GM18873 (cell line): ENCODE data around the gene KRT76.

Source experiments
- ATAC-seq: cut with Tn5 transposase; IDR thresholded peaks from one replicate; pipeline ENCODE4 v1.9.1; 2021; ENCODE audit warnings: mild to moderate bottlenecking, moderate library complexity, moderate number of reproducible peaks; ENCODE audit not compliant: unreplicated experiment, low FRiP score

Gene KRT76

DNA sequence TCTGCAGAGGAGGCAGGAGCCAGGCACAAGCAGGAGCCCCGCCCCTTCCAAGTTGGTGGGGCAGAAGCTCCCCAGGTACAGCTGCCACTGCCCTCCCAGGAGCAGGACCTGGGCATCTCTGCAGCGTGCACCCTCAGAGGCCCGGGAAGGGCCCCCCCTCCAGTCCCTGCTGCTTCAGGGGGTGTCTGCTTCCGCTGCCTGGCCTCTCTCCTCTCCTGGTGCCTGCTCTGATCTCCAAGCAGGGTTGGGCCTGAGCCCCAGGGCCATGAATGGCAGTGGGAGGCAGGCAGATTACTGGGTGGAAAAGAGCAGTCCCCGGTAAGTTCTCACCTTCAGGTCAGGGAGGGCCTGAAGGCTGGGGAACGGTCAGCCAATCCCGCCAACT, 35.0 kb downstream of the KRT76 start:
- no peak for ATAC-seq

DNA sequence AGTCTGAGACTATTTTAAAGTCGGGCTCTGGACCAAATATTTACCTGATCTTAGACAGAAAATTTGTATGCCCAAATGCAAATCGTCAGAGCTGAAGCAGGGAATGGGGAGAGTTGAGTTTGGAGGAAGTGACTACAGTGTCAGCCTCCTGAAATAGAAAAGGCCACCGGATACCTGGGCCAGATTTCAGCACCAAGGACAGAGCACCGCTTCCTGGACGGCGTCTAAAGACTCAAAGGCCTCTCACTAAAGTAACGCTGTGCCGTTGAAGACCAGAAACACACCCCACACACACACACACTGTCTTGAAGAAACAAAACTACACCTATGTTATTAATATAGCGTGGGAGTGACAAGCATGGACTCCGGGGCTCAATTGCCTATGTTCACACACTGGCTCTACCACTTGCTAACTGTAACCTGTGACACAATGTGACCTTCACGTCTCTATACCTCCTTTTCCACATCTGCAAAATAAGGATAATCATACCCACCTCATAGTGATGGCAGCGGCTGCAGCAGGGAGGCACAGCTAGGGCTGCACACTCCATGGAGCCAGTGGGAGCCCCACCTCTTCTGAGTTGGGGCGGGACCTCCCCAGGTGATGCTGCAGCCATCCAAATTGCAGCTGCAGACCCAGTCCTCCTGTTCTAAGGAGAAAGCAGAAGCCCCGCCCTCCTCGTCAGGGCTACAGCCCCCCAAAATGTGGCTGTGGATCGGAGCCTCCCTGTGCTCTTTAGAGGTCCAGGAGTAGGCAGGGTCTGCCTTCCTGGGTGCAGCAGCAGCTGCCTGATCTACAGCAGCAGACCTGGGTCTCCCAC, 35.6 kb downstream of the KRT76 start:
- no peak for ATAC-seq

DNA sequence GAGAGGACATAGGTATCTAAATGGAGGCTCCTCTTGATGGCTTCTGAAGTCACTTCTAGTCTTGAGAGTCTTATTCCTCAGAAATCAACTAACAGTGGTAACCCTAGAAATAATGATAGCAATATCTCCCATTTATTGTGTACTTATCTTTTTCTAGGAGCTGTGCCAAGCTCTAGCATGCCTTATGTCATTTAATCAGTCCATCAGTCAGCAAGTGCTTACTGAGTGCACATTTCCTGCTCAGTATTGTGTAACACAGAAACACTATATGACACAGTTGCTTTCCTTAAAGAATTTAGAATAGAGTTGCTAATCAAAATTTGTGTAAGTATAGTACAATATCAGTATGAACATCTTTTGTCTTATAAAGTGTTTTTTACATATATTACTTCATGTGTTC, 36.6 kb downstream of the KRT76 start:
- ATAC-seq, result no peak

DNA sequence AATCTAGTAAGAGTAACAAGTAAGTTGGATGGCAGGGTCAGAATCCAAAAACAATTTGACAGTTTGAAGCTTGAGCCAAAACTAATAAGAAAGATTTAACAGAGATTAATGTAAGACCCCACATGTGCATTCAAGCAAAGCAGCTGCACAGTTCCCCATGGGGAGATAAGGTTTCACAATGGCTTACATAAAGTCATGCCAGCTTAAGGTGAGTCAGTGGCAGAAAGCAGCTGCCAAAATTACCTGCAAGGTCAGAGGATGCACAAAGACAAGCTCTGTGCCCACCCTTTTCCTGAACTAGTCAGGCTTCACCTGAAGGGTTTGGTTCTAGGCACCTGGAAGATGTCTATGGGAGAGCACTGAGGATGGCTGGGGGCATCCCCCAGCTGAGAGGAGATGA, 37.2 kb downstream of the KRT76 start:
- ATAC-seq, result no peak

DNA sequence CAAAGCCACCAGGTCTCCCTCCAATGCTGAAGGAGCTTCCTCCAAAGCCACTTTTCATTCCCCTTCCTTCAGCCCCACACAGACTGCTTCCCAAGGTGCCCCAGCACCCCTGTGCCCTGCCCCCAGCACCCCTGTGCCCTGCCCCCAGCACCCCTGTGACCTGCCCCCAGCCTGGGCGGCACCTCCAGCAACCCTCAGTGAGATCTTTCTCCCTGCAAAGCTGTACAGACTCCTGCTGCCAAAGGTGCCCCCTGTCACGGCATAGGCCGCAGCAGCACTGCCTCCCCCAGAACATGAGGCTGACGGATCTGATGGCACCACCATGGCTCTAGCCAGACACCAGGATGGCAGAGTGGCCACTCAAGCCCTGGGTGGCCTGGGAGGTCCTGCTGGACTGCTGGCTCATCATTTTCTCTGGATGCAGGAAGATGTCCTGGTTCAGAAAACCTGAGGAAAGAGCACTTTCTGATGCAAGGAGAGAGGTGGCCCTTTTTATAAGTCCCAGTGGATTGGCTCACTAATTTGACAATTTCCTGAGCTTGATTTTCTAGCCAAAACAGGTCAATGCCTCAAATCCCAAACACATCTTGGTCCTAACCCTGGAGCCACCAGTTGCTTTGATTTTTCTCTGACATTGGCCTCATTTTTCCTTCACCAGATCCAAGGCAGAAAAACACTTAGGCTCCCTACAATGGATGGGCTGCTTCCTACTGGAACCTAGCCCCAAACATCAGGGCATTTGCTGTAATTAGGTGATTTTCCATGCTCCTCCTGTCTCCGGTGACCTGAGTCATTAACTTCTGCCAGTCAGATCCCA, 41.1 kb downstream of the KRT76 start:
- ATAC-seq, result no peak

DNA sequence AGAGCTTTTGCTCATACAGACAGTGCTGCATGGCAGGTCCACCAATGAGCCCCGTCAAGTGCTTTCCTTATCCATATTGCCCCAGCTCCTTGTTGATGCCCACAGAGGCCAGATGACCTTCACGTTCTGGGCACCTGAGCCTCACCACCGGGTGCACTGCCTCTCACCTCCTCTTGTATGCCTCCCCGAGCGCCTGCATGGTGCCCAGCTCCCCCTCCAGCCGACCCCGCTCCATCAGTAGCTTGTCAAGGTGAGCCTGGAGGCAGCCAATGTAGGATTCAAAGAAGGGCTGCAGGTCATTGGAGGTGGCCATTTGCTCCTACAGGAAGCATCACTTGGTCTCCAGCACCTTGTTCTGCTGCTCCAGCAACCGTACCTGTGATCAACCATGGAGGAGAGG, 42.0 kb downstream of the KRT76 start:
- ATAC-seq, result no peak

DNA sequence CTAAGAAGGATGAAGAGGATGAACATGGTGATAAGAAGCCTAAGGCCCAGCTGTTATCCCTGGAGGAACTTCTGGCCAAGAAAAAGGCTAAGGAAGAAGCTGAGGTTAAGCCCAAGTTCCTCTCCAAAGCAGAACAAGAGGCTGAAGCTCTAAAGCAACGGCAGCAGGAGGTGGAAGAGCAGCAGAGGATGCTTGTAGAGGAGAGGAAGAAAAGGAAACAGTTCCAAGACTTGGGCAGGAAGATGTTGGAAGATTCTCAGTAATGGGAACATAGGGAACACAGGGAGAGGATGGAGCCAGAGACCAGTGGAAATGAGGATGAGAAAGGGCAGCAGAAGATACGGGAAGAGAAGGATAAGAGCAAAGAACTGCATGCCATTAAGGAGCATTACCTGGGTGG, 46.4 kb downstream of the KRT76 start:
- ATAC-seq, result no peak

DNA sequence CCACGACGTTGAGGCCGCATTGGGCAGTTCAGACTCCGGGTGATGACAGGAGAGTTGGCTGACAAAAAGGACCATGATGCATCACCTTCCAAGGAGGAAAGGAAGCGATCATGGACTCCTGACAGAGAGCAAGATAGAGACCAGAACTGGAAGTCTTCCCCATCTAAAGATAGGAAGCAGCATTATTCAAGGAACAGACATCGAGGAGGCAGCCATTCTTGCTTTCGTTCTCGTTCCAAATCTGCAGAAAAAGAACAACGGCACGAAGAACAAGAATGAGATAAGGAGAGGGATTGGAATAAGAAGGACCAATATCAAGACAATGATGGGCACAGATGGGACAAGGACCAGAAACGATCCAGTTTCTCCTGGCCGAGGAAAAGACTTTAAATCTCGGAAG, 46.8 kb downstream of the KRT76 start:
- no peak for ATAC-seq

DNA sequence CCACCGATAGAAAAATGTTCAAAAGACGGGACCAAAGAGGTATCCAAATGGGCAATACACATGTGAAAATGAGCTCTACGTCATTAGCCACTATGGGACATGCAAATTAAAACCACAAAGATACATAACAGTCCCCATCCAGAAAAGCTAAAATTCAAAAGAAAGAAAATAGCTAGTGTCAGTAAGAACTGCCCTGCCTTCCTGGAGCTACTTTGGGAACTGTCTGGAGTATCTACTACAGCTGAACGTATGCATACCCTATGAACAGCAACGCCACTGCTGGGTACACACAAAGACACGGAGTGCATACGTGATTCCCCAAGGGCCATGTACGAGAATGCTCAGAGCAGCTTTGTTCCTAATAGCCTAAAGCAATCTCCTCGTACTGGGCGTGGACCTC, 48.0 kb downstream of the KRT76 start:
- no peak for ATAC-seq

DNA sequence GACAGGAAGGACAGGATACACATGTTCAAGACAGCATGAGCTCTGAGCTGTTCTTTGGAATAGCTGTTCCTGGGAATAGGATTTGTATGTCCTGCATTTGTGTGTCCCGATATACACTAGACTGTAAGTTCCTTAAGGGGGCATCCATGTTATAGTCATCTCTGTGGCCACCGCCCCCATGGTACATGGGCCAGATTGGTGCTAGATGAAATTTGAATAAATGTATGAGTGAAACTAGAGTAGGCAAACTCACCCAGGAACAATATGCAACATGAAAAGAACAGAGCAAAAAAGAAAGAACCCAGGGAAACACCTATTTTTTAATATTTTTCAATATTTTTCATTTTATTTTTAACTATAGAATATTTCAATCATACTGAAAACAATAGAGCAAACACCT, 48.8 kb downstream of the KRT76 start:
- ATAC-seq, result no peak

DNA sequence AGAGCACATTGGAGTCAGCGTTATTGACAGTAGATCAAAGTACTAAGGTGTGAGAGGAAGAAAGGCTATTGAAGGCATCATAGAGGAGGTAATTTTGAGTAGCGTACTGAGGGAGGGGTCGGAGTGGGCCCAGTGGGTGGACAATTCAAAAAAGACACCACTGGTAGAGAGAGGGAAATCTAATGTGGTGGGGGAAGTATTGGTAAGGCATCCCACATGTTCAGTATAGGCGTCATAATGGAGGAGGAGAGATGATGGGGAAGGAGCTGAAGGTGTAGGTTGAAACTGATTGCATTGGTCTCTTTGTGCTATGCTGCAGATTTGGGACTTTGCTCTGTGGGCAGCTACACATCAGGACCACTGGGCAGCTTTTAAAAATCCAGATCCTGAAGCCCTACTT, 50.1 kb downstream of the KRT76 start:
- ATAC-seq, result no peak

DNA sequence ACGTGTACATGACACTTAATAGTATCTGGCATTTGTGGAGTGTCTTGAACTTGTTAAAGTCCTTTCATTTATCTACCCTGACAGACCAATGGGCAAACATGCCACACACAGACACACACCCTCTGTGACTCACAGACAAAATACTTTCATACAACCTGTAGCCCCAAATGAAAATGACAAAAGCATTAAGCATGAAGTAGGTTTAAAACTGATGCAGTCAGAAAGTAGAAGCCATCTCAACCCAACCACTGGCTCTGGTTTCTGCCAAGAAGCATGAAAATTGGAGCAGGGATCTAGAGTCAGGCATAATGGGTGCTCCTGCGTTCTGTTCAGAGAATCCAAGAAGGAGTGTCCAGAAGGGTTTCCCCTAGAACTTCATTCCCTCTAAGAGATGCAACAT, 50.7 kb downstream of the KRT76 start:
- no peak for ATAC-seq

DNA sequence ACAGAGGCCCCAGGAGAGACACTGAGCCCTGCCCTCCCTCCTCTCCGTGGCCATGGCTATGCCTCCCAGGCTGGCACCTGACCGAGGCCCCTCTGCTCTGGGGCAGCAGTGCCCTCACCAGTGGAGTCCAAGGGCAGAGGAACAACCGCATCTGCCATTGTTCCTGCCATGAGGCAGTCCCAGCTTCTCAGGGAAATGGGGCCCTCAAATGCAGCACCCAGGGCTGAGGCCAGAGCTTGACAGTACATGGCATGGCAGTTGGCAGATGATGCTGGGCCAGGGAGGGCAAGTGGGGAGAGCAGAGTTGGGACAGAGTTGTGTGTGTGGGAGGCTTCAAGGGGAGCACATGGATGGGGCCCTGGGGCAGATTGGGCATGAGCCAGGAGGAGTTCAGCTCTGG, 52.8 kb downstream of the KRT76 start:
- ATAC-seq, result no peak

DNA sequence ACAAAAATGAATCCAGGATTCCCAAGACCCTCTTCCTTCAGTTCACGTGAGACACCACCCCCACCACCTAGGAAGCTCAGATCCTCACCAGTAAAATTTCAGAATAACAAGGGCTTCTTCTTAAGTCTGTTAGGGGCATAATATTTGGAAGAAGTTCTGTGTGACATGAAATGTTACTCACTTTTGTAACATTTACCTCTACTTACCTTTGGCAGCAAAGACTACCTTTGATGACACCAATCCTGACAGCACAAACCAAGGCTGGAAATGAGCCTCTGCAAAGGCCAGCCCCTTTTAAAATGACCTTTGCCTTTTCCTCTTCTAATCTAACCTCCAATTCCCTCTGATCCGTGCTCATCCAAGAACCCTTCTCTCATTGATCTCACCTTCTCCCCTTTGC, 54.5 kb downstream of the KRT76 start:
- no peak for ATAC-seq

DNA sequence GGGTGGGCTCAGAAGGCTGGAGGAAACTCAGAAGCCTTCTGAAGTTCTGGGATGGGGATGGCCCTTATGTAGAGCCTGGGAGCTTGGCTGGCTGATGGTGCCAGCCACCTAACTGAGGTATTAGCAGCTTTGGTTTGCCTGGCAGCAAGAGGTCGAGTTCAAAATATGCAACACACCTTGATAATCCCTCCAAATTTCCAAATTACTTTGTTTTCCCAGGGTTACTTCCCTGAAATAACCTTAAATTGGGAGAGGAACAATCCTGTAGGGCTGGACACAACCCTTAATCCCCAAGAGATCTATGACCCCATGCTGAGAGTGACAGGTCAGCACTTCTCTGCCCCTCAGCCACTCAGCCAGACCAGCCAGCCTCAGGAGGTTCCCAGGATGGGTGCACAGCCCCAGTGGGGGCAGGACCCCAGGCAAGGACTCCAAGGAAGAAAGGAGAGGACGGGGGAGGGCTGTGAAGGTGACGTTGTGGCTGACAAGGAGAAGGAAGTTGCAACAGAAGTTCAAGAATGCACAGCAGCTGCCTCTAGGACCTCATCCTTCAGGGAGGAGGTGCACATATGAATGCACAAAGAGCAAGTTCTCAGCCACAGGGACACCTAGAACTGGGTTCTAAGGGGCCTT, 55.2 kb downstream of the KRT76 start:
- ATAC-seq, result no peak

DNA sequence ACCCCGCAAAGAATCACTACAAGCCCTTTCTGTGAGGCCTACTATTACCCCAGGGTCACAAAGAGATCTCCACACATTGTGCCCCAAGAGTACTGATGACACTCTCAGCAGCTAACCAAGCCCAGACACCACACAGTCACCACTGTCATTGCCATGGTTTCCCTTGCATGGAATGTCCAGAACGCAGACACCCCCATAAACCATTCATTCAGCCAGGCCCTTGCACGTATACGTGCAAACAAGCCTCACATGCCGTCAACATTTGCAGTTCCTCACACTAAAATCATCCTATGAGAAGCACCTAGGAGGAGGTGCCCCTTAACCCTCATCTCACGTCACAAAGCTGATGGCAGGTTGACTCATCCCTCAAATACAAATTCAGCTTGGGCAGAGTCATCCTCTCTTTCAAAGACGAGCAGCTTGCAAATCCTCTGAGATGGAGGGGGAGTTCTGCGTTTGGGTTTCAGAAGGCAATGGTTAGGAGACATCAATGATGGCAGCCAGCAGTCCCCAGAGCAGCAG, 56.7 kb downstream of the KRT76 start:
- no peak for ATAC-seq
